H9 (cell line): ENCODE results near the gene ELOVL2. TPM values are rescaled to one million over a fixed set of nuclear protein-coding genes. Genes with fewer than 3 reads are reported as not detected.
"Not testable (repeated sequence)": the region's sequence is repeated elsewhere in the genome, so short reads cannot be mapped to it uniquely, and the experiment has no call there.

ENCODE experiments used
- DNase-seq: peaks from one replicate; pipeline ENCODE4 v3.0.0-alpha.2; 2017
- H2AFZ ChIP-seq: one replicate; pipeline ENCODE4 v1.6.1; 2013; ENCODE audit warnings: mild to moderate bottlenecking, low read length, control low read depth, moderate library complexity
- H2AK5ac ChIP-seq: 2 replicates; pipeline ENCODE4 v1.6.1; 2013; ENCODE audit warnings: low read length, control low read depth, mixed read lengths; ENCODE audit not compliant: insufficient read length
- H2BK120ac ChIP-seq: one replicate; pipeline ENCODE4 v1.6.1; 2013; ENCODE audit warnings: low read depth, mild to moderate bottlenecking, low read length, control low read depth, inconsistent platforms; ENCODE audit not compliant: poor library complexity, severe bottlenecking
- H2BK12ac ChIP-seq: 2 replicates; pipeline ENCODE4 v1.6.1; 2013; ENCODE audit warnings: low read length, control low read depth, mixed read lengths, low read depth; ENCODE audit not compliant: insufficient read length
- H2BK15ac ChIP-seq: 2 replicates; pipeline ENCODE4 v1.6.1; 2013; ENCODE audit warnings: low read depth, low read length, control low read depth
- H2BK20ac ChIP-seq: one replicate; pipeline ENCODE4 v1.6.1; 2013; ENCODE audit warnings: low read depth, mild to moderate bottlenecking, low read length, control low read depth, inconsistent platforms; ENCODE audit not compliant: poor library complexity, severe bottlenecking
- H2BK5ac ChIP-seq: 2 replicates; pipeline ENCODE4 v1.6.1; 2013; ENCODE audit warnings: low read length, control low read depth, mixed read lengths; ENCODE audit not compliant: insufficient read length
- H3K14ac ChIP-seq: 2 replicates; pipeline ENCODE4 v1.6.1; 2013; ENCODE audit warnings: low read length, control low read depth; ENCODE audit not compliant: insufficient read depth
- H3K18ac ChIP-seq: 2 replicates; pipeline ENCODE4 v1.6.1; 2013; ENCODE audit warnings: low read depth, mild to moderate bottlenecking, mixed read lengths, low read length, control low read depth; ENCODE audit not compliant: insufficient read length
- H3K23ac ChIP-seq: 2 replicates; pipeline ENCODE4 v1.6.1; 2013; ENCODE audit warnings: low read length, control low read depth, mixed read lengths, low read depth; ENCODE audit not compliant: insufficient read length
- H3K23me2 ChIP-seq: 2 replicates; pipeline ENCODE4 v1.6.1; 2013; ENCODE audit warnings: low read depth, mild to moderate bottlenecking, mixed read lengths, low read length, control low read depth; ENCODE audit not compliant: insufficient read length, poor library complexity, severe bottlenecking
- H3K27ac ChIP-seq: 2 replicates; pipeline ENCODE4 v1.5.1; 2013; ENCODE audit warnings: low read length, control low read depth, mixed read lengths, low read depth; ENCODE audit not compliant: insufficient read length
- H3K27me3 ChIP-seq: 2 replicates; pipeline ENCODE4 v1.6.1; 2013; ENCODE audit warnings: low read length, control low read depth, inconsistent platforms; ENCODE audit not compliant: insufficient read depth
- H3K4ac ChIP-seq: 2 replicates; pipeline ENCODE4 v1.6.1; 2013; ENCODE audit warnings: low read depth, mild to moderate bottlenecking, control low read depth, inconsistent platforms, low read length, moderate library complexity
- H3K4me1 ChIP-seq: 2 replicates; pipeline ENCODE4 v1.6.1; 2013; ENCODE audit warnings: low read length, control low read depth, inconsistent platforms; ENCODE audit not compliant: insufficient read depth
- H3K4me2 ChIP-seq: 2 replicates; pipeline ENCODE4 v1.6.1; 2013; ENCODE audit warnings: low read length, control low read depth, mixed read lengths; ENCODE audit not compliant: insufficient read length, insufficient read depth
- H3K56ac ChIP-seq: 2 replicates; pipeline ENCODE4 v1.6.1; 2013; ENCODE audit warnings: low read depth, mild to moderate bottlenecking, mixed read lengths, low read length, control low read depth; ENCODE audit not compliant: insufficient read length
- H3K79me1 ChIP-seq: 2 replicates; pipeline ENCODE4 v1.6.1; 2013; ENCODE audit warnings: low read depth, mild to moderate bottlenecking, moderate library complexity, low read length, control low read depth, inconsistent platforms; ENCODE audit not compliant: insufficient read depth, poor library complexity, severe bottlenecking
- H3K79me2 ChIP-seq: 2 replicates; pipeline ENCODE4 v1.6.1; 2013; ENCODE audit warnings: low read length, control low read depth, inconsistent platforms; ENCODE audit not compliant: insufficient read depth
- H3K9ac ChIP-seq: 2 replicates; pipeline ENCODE4 v1.6.1; 2013; ENCODE audit warnings: low read length, control low read depth, mixed read lengths; ENCODE audit not compliant: insufficient read length; ENCODE audit errors: extremely low read depth
- H3K9me3 ChIP-seq: one replicate; pipeline ENCODE4 v1.6.1; 2013; ENCODE audit warnings: low read depth, low read length, inconsistent platforms; ENCODE audit not compliant: control insufficient read depth
- H3T11ph ChIP-seq: one replicate; pipeline ENCODE4 v1.6.1; 2013; ENCODE audit warnings: mild to moderate bottlenecking, low read length, control low read depth, inconsistent platforms
- H4K20me1 ChIP-seq: one replicate; pipeline ENCODE4 v1.6.1; 2013; ENCODE audit not compliant: control insufficient read depth, insufficient read length, insufficient read depth
- H4K5ac ChIP-seq: 2 replicates; pipeline ENCODE4 v1.6.1; 2013; ENCODE audit warnings: low read depth, mild to moderate bottlenecking, mixed read lengths, low read length, control low read depth; ENCODE audit not compliant: insufficient read length
- H4K8ac ChIP-seq: replicated peaks from 2 replicates; pipeline ENCODE4 v1.6.1; 2013; ENCODE audit warnings: low read length, control low read depth, mixed read lengths, low read depth; ENCODE audit not compliant: insufficient read length
- H4K91ac ChIP-seq: 2 replicates; pipeline ENCODE4 v1.6.1; 2013; ENCODE audit warnings: low read depth, mild to moderate bottlenecking, moderate library complexity, mixed read lengths, low read length, control low read depth; ENCODE audit not compliant: insufficient read length
- H3K27ac Mint-ChIP-seq, 3 experiments: 2 replicates in 2 of 3; 3 replicates in 1 of 3; pipeline ENCODE4 v1.8.0; 2020 to 2021; ENCODE audit warnings: mixed read lengths in 3 of 3, mild to moderate bottlenecking in 1 of 3, moderate library complexity in 1 of 3
- H3K27me3 Mint-ChIP-seq: 2 replicates; pipeline ENCODE4 v1.8.0; 2021; ENCODE audit warnings: low read depth, mild to moderate bottlenecking, moderate library complexity, mixed read lengths
- H3K36me3 Mint-ChIP-seq, 3 experiments: 2 replicates in 2 of 3; 3 replicates in 1 of 3; pipeline ENCODE4 v1.8.0; 2020 to 2021; ENCODE audit warnings: low read depth in 3 of 3, mixed read lengths in 3 of 3; ENCODE audit not compliant: insufficient read depth in 1 of 3
- H3K4me1 Mint-ChIP-seq, 2 experiments: 2 replicates each; pipeline ENCODE4 v1.8.0; 2020; ENCODE audit warnings: mixed read lengths in 2 of 2
- H3K4me3 Mint-ChIP-seq, 2 experiments: 2 replicates in 1 of 2; 3 replicates in 1 of 2; pipeline ENCODE4 v1.8.0; 2020 to 2021; ENCODE audit warnings: mild to moderate bottlenecking in 2 of 2, mixed read lengths in 2 of 2, moderate library complexity in 1 of 2
- H3K9me3 Mint-ChIP-seq, 2 experiments: 2 replicates in 1 of 2; 3 replicates in 1 of 2; pipeline ENCODE4 v1.8.0; 2020; ENCODE audit warnings: mild to moderate bottlenecking in 2 of 2, mixed read lengths in 2 of 2, moderate library complexity in 1 of 2
- CTCF ChIP-seq: fragments of 200-600 bp; sonication (generic); conservative IDR thresholded peaks from 3 replicates; pipeline ENCODE4 v1.8.0; 2021; ENCODE audit warnings: antibody characterized with exemption, mild to moderate bottlenecking
- WGBS: extraction: QIAGEN DNeasy Blood & Tissue Kit; methylation state at CpG from one replicate; pipeline ENCODE4 v1.1.7; 2013; ENCODE audit warnings: missing lambda C conversion rate, low lambda C conversion rate, mixed read lengths; ENCODE audit not compliant: insufficient read length; ENCODE audit errors: extremely low coverage; 5-methylcytosine and 5-hydroxymethylcytosine counted together
- total RNA-seq: library from RNA; stranded (reverse); gene quantifications from 2 replicates; pipeline ENCODE4 v1.2.1, GENCODE V29; 2021

The ELOVL2 gene
- total RNA-seq, 1 experiment from 2014 or later = 0.57 TPM

- peaks cover 22 to 24% of the 10 kb centered on the region in 2 experiments for H3K4me1 Mint-ChIP-seq
- Histone ChIP-seq H3K18ac (peak overlapping the region; percentile 60), H3K27ac (peak overlapping the region; percentile 6)
Observed at GRCh38 chr6:11092668-11093375, 48.7 kb upstream of the ELOVL2 start.

GRCh38 chr6:11091141-11091540, 47.0 kb upstream of the ELOVL2 start:
- H3K14ac ChIP-seq, H4K91ac ChIP-seq, H4K8ac ChIP-seq, H3K4me2 ChIP-seq, H2BK12ac ChIP-seq, H3K36me3 Mint-ChIP-seq, H3K27ac Mint-ChIP-seq, H2BK120ac ChIP-seq, H3K9me3 ChIP-seq, H3K56ac ChIP-seq, H2BK5ac ChIP-seq, H3K9ac ChIP-seq, H2BK20ac ChIP-seq, H3K9me3 Mint-ChIP-seq, H3K23me2 ChIP-seq, H2AK5ac ChIP-seq, H2BK15ac ChIP-seq, H3K79me1 ChIP-seq, H3K4ac ChIP-seq, H3T11ph ChIP-seq, H3K23ac ChIP-seq, H3K27ac ChIP-seq, H4K20me1 ChIP-seq, H4K5ac ChIP-seq, H3K4me3 Mint-ChIP-seq, H2AFZ ChIP-seq, H3K4me1 ChIP-seq, H3K18ac ChIP-seq, H3K27me3 ChIP-seq, DNase-seq, H3K79me2 ChIP-seq, H3K27me3 Mint-ChIP-seq: not testable (repeated sequence)
- H3K4me1 Mint-ChIP-seq = peaks cover 19 to 20% of the 10 kb centered on the region in 2 experiments
- WGBS = no CpG with 5 or more reads among the region's 5 CpGs

More at GRCh38 chr6:11092668-11093375, 48.7 kb upstream of the ELOVL2 start:
- Mint-ChIP-seq H3K4me3 (peak overlapping the region; percentile 89 to 93), H3K27ac (peak overlapping the region; percentile 49 to 95 (median 78); a peak in 5 of 7 replicates), H3K9me3 (no peaks in the 10 kb centered on the region; a peak in 1 of 5 replicates), H3K36me3 (peaks cover 2 to 4% (median 2%) of the 10 kb centered on the region in 3 experiments; a peak in 3 of 7 replicates), H3K27me3 (no peaks in the 10 kb centered on the region)
- H3T11ph ChIP-seq = no peak overlapping the region
- H2AFZ ChIP-seq = peak overlapping the region; percentile 37
- no peak overlapping the region for H4K5ac ChIP-seq
- H3K23me2 ChIP-seq = peaks cover 8% of the 10 kb centered on the region
- H3K56ac ChIP-seq = no peak overlapping the region
- H2AK5ac ChIP-seq = no peak overlapping the region
- WGBS = no CpG with 5 or more reads among the region's 10 CpGs
- H3K27me3 ChIP-seq = no peaks in the 10 kb centered on the region
- peak; percentile 22 for DNase-seq
- no peak overlapping the region for H4K91ac ChIP-seq
- no peak overlapping the region for H2BK12ac ChIP-seq
- H3K9me3 ChIP-seq = no peaks in the 10 kb centered on the region
- no peak overlapping the region for H4K8ac ChIP-seq
- H2BK20ac ChIP-seq = no peak overlapping the region
- peak overlapping the region; percentile 79 for H3K9ac ChIP-seq
- 0 out of 2 replicates have a peak overlapping the region, but pooled peaks have one; percentile 81 for H3K14ac ChIP-seq
- peaks cover 9% of the 10 kb centered on the region; the same call in 1 of the 2 replicates for H3K79me2 ChIP-seq
- H2BK120ac ChIP-seq = no peak overlapping the region
- no peaks in the 10 kb centered on the region for H3K79me1 ChIP-seq
- no peak overlapping the region for H2BK5ac ChIP-seq
- H3K4me1 ChIP-seq = peaks cover 4% of the 10 kb centered on the region; the same call in 1 of the 2 replicates
- H2BK15ac ChIP-seq = no peak overlapping the region
- no peaks in the 10 kb centered on the region for H4K20me1 ChIP-seq
- H3K23ac ChIP-seq = no peak overlapping the region
- H3K4me2 ChIP-seq = peak overlapping the region; percentile 78
- no peak for TF ChIP-seq CTCF
- no peak overlapping the region for H3K4ac ChIP-seq
